ENCODE data around the gene TBX2. TPM values are rescaled to one million over a fixed set of nuclear protein-coding genes. Genes with fewer than 3 reads are reported as not detected.

TBX2 gene
- total and polyA plus RNA-seq, 2 experiments from 2014 or later, result 212 to 228 TPM

DNA sequence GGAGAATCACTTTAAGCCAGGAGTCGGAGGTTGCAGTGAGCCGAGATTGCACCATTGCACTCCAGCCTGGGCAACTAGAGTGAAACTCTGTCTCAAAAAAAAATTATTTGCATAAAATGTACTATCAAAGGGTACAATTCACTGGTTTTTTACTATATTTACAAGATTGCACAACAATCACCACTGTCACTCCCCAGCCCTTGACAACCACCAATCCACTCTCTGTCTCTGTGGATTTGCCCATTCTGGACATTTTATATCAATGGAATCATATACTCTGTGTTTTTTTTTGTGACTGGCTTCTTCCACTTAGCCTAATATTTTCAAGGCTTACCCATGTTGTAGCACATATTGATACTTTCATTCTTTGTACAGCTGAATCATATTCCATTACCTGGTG, 18.8 kb downstream of the TBX2 start:
- no peaks in the 10 kb centered on the region for H3K36me3 ChIP-seq
- H3K27ac ChIP-seq, result no peak overlapping the region
- no peak overlapping the region for H3K4me3 ChIP-seq
- TF ChIP-seq CTCF (IDR thresholded peaks at IDR 0.05; ENCODE audit: low read depth, low read length), result no peak
- peaks cover 31% of the 10 kb centered on the region for H3K27me3 ChIP-seq
- peaks cover 13% of the 10 kb centered on the region for H3K4me1 ChIP-seq (ENCODE audit: low read depth)
- no peak for DNase-seq (ENCODE audit: low read depth in 1 of 2, low spot score in 1 of 2)
- H3K9me3 ChIP-seq (ENCODE audit: low read depth), result no peaks in the 10 kb centered on the region

DNA sequence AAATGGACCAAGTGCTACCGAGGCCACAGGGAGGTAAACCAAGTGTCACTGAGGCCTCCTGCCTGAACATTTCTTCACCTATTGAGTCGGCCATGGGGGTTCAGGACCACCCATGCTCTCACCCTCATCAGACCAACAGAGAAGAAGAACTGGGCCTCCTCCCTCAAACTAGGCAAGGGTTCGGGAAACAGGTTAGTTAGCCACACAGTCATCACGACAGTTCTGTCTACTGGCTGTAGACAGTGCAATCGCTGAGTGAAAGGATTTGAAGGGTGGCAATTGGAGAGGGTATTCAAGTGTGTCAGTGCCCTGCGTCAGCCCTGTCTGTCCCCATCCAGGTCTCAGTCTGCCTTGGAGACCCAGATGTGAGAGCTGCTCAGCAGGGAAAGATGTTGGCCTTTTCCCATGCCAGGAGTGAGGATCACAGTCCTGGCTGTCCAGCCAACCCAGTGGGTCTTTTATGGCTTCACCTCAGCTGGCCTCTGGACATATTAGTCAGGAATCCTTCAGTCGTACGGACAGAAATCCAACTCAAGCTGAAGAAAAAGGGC, 19.9 kb downstream of the TBX2 start:
- H3K36me3 ChIP-seq, result no peaks in the 10 kb centered on the region
- no peak for DNase-seq (ENCODE audit: low read depth in 1 of 2, low spot score in 1 of 2)
- TF ChIP-seq CTCF (IDR thresholded peaks at IDR 0.05; ENCODE audit: low read depth, low read length), result no peak

GRCh38 chr17:61420052-61420451, 20.4 kb downstream of the TBX2 start:
- Histone ChIP-seq H3K4me1 (ENCODE audit: low read depth) (peaks cover 6% of the 10 kb centered on the region), H3K27me3 (peaks cover 43% of the 10 kb centered on the region), H3K27ac (no peak overlapping the region), H3K36me3 (no peaks in the 10 kb centered on the region), H3K9me3 (ENCODE audit: low read depth) (no peaks in the 10 kb centered on the region), H3K4me3 (no peak overlapping the region)
- TF ChIP-seq CTCF (IDR thresholded peaks at IDR 0.05; ENCODE audit: low read depth, low read length), result no peak
- no peak for DNase-seq (ENCODE audit: low read depth in 1 of 2, low spot score in 1 of 2)

More for the DNA sequence above, 19.9 kb downstream of the TBX2 start:
- no peak overlapping the region for H3K27ac ChIP-seq
- peaks cover 42% of the 10 kb centered on the region for H3K27me3 ChIP-seq
- H3K4me1 ChIP-seq (ENCODE audit: low read depth), result peaks cover 6% of the 10 kb centered on the region
- H3K9me3 ChIP-seq (ENCODE audit: low read depth), result no peaks in the 10 kb centered on the region
- no peak overlapping the region for H3K4me3 ChIP-seq

DNA sequence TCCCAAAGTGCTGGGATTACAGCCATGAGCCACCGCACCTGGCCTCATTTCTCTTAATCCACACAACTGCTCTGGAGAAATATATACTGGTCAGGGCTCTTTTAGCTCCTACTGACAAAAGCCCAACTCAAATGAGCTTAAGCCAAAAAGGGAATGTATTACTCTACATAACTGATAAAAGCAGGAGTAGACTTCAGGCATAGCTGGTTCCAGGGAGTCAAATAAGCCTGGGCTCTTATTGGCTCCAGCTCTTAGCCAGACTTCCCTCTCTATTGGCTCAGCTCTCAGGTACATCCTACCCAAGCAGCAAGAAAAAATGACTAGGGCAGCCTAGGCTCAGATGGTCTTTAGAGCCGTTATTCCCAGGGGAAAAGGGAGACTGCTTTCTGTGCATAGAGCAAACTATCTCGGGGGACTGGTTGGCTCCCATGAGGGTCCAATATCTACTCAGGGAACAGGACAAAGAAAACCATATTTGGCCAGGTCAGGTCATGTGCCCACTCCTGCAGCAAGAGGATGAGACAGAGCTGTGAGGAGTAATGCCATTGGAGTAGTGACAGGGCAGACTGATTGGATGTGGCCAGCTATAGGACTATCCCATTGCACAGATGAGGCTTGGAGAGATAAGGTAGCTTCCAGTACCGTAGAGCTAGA, 21.2 kb downstream of the TBX2 start:
- TF ChIP-seq CTCF (IDR thresholded peaks at IDR 0.05; ENCODE audit: low read depth, low read length), result no peak
- no peaks in the 10 kb centered on the region for H3K36me3 ChIP-seq
- H3K4me3 ChIP-seq, result no peak overlapping the region
- H3K4me1 ChIP-seq (ENCODE audit: low read depth), result peaks cover 6% of the 10 kb centered on the region
- H3K27ac ChIP-seq, result no peak overlapping the region
- no peak for DNase-seq (ENCODE audit: low read depth in 1 of 2, low spot score in 1 of 2)
- peaks cover 45% of the 10 kb centered on the region for H3K27me3 ChIP-seq
- no peaks in the 10 kb centered on the region for H3K9me3 ChIP-seq (ENCODE audit: low read depth)

DNA sequence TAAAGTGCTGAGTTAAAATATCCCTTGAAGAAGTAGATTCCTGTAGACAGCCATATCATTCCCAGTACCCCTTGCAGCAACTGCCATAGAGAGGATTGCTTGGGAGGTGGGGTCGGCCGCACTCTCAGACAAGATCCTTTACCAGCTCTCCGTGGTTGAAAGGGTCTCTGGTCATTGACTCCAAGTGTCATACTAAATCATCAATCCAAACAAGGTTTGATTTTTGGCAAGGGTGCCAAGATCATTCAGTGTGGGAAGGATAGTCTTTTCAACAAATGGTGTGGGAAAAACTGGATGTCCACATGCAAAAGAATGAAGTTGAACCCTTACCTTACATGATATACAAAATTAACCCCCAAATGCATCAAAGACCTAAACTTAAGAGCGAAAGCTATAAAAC, 21.8 kb downstream of the TBX2 start:
- no peaks in the 10 kb centered on the region for H3K9me3 ChIP-seq (ENCODE audit: low read depth)
- H3K27ac ChIP-seq, result no peak overlapping the region
- no peak for DNase-seq (ENCODE audit: low read depth in 1 of 2, low spot score in 1 of 2)
- TF ChIP-seq CTCF (IDR thresholded peaks at IDR 0.05; ENCODE audit: low read depth, low read length), result no peak
- peaks cover 2% of the 10 kb centered on the region for H3K4me1 ChIP-seq (ENCODE audit: low read depth)
- H3K4me3 ChIP-seq, result no peak overlapping the region
- peaks cover 45% of the 10 kb centered on the region for H3K27me3 ChIP-seq
- no peaks in the 10 kb centered on the region for H3K36me3 ChIP-seq

Measured in cardiac muscle cell (in vitro differentiated cells and primary cell).